MM.1S (cell line): ENCODE measurements around the gene PLEKHO2.

Source experiments
- CTCF ChIP-seq: fragments of 300-600 bp; sonication (generic); IDR thresholded peaks from 2 replicates; pipeline ENCODE4 v1.5.1; 2016; ENCODE audit warnings: antibody characterized with exemption, low read length, mixed read lengths
- EZH2 ChIP-seq: fragments of 300-600 bp; sonication (generic); optimal IDR thresholded peaks from 2 replicates; pipeline ENCODE3; 2017; ENCODE audit warnings: low read depth, mild to moderate bottlenecking, antibody characterized with exemption, low read length, mixed read lengths
- EZH2phosphoT487 ChIP-seq: fragments of 300-600 bp; sonication (generic); IDR thresholded peaks from 2 replicates; pipeline ENCODE4 v1.6.1; 2018; ENCODE audit warnings: antibody characterized with exemption, low read length

- TF ChIP-seq CTCF: no peak
- TF ChIP-seq EZH2: no peak
- TF ChIP-seq EZH2phosphoT487: no peak
Observed at GRCh38 chr15:64915518-64916227, 74.0 kb downstream of the PLEKHO2 start.
